ENCODE data around the gene ZMAT1. TPM values are rescaled to one million over a fixed set of nuclear protein-coding genes. Genes with fewer than 3 reads are reported as not detected.
"Not testable (repeated sequence)": the region's sequence is repeated elsewhere in the genome, so short reads cannot be mapped to it uniquely, and the experiment has no call there.

The ZMAT1 gene
- 0.06 and 0.11 TPM in 2 replicates for total RNA-seq (2014; rRNA removed)
- polyA plus RNA-seq (2012) = 0.13 TPM

GRCh38 chrX:101931488-101932248, at the start of gene ZMAT1:
Gene ZMAT1 (minus strand): TSS chrX:101932027. CDS start chrX:101932008, 19 bp downstream.
- peak; percentile 65 for DNase-seq (ENCODE audit: low read depth)

- DNase-seq (ENCODE audit: low read depth) = peak; percentile 3
Measured at GRCh38 chrX:101977106-101977505, 45.3 kb upstream of the ZMAT1 start.

GRCh38 chrX:101973066-101973465, 41.2 kb upstream of the ZMAT1 start:
- DNase-seq (ENCODE audit: low read depth) = peak; percentile 12

- not testable (repeated sequence) for DNase-seq (ENCODE audit: low read depth)
Measured at GRCh38 chrX:101964923-101965539, 33.2 kb upstream of the ZMAT1 start.

- no peak for DNase-seq (ENCODE audit: low read depth)
Measured at GRCh38 chrX:101958139-101958538, 26.3 kb upstream of the ZMAT1 start.

GRCh38 chrX:101957174-101957573, 25.3 kb upstream of the ZMAT1 start:
- DNase-seq (ENCODE audit: low read depth) = no peak

- no peak for DNase-seq (ENCODE audit: low read depth)
Measured at GRCh38 chrX:101956556-101956955, 24.7 kb upstream of the ZMAT1 start.

GRCh38 chrX:101950581-101950980, 18.8 kb upstream of the ZMAT1 start:
- no peak for DNase-seq (ENCODE audit: low read depth)

- DNase-seq (ENCODE audit: low read depth) = no peak
Measured at GRCh38 chrX:101932249-101932570, 383 bp upstream of the ZMAT1 start.

GRCh38 chrX:101931136-101931487, 715 bp downstream of the ZMAT1 start:
- DNase-seq (ENCODE audit: low read depth) = no peak

- DNase-seq (ENCODE audit: low read depth) = no peak
Measured at GRCh38 chrX:101925733-101926132, 6.1 kb downstream of the ZMAT1 start.

- no peak for DNase-seq (ENCODE audit: low read depth)
Measured at GRCh38 chrX:101918751-101919150, 13.1 kb downstream of the ZMAT1 start.

- DNase-seq (ENCODE audit: low read depth) = no peak
Measured at GRCh38 chrX:101906136-101906796, 25.6 kb downstream of the ZMAT1 start.

GRCh38 chrX:101904996-101905395, 26.8 kb downstream of the ZMAT1 start:
- no peak for DNase-seq (ENCODE audit: low read depth)

Other genes with a start within 250 kb of the ZMAT1 start
- not detected in 2 replicates for gene TCEAL2, start 193.7 kb upstream of the ZMAT1 start, total RNA-seq (2014; rRNA removed)
- not detected in 2 replicates for gene TCEAL6, start 210.5 kb upstream of the ZMAT1 start, total RNA-seq (2014; rRNA removed)
- gene BEX5, start 223.9 kb upstream of the ZMAT1 start, total RNA-seq (2014; rRNA removed) = not detected in 2 replicates